NCI-H2227 (cell line): ENCODE measurements around the gene GLYAT.
"Not testable (repeated sequence)": the region's sequence is repeated elsewhere in the genome, so short reads cannot be mapped to it uniquely, and the experiment has no call there.

Experiments
- DNase-seq: peaks from one replicate; lab custom pipeline; 2025; ENCODE audit not compliant: unreplicated experiment; lab: John Stamatoyannopoulos, UW

GLYAT gene

DNA sequence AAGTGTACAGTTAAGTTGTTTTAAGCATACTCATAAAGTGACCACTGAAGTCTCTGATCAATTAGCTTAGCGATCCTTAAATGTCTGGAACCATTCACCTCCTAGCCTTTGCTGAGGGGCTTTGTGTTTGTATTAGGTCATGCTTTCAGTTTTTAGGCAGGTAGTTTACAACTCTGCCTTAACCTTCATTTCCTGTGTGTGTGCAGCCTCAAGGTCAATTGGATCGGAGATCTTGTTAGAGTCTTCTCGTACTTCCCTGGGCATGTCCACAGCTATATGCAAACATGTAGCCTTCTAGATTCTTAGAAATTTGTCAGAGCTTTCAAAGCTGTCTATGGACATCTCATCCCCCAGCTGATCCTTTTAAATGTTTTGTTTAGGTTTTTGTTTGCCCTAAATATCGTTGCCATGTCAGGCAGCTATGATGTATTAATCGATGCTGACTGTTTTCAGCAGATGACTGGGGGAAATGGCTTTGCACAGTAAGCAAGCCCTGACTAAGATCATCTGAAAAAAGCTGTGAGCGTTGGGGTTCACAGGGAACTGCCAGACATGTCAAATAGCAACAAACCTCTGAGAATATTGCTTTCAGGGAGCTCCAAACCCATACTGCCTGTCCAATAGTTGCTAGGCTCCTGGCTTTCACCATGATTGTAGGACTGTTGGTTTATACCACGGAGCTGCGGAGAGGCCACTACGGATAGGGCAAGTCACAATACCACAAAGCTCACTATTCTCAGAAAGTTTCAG is 45.6 kb downstream of the GLYAT start:
- no peak for DNase-seq

DNA sequence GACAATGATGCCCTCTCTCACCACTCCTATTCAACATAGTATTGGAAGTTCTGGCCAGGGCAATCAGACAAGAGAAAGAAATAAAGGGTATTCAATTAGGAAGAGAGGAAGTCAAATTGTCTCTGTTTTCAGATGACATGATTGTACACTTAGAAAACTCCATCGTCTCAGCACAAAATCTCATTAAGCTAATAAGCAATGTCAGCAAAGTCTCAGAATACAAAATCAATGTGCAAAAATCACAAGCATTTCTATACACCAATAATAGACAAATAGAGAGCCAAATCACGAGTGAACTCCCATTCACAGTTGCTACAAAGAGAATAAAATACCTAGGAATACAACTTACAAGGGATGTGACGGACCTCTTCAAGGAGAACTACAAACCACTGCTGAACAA is 49.1 kb downstream of the GLYAT start:
- not testable (repeated sequence) for DNase-seq

DNA sequence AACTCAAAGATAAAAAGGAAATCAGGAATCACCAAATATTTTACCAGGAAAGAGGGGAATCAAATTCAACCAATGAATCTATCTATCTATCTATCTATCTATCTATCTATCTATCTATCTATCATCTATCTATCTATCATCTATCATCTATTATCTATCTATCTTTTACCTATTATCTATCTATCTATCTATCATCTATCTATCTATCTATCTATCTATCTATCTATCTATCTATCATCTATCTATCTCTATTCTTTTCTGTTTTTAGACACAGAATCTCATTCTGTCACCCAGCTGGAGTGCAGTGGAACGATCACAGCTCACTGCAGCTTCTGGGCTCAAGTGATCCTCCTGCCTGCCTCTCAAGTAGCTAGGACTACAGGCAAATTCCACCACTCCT is 54.2 kb downstream of the GLYAT start:
- DNase-seq = not testable (repeated sequence)

DNA sequence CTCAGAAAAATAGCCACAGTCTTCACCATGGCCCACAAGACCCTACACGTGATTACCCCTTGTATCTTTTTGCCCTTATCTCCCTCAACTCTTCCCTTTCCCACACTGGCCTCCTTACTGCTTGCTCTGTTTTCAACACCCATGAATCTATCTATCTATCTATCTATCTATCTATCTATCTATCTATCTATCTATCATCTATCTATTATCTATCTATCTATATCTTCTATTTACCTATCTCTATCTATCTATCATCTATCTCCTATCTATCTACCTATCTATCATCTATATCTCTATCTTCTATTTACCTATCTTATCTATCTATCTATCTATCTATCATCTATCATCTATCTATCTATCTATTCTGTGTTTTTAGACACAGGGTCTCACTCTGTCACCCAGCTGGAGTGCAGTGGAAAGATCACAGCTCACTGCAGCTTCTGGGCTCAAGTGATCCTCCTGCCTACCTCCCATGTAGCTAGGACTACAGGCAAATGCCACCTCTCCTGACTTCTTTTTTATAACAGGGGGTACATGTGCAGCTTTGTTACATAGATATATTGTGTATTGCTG is 55.1 kb downstream of the GLYAT start:
- DNase-seq = no peak

DNA sequence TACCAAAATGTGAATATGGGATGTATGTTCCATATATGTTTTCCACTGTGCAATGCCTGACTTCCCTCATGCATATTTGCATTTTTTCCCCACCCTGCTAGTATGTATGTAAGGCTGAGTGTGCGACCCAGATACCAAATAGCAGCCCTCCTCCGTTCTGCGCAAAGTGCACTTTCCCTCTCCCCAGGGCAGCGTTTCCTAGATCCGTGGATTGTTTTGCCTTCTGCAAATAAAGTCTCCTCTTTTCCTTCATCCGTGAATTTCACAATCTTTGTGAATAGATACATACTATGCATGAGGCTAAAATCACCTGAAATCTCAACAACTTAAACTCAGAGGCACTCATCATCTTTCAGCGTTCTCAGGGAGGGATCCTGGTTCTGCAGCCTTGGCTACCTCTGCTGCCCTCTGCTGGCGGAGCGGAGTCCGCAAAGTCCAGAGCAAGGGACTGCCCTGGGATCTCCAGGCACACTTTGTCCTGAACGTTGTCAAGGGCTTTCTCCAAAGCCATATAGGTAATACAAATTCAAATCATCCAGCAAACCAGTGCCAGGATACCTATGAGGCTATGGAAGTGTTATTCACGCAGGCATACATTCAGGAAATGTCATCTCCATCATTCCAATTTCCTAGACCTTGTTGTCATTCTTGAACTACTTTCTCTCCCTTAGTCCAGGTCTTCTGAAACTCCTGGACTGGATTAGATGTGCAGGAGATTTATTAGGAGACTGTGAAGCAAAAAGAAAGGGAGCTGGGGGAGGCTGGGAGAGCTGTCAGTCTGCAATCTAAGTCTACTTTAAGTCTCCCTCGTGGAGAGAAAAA is 56.2 kb downstream of the GLYAT start:
- DNase-seq = peak; percentile 72

DNA sequence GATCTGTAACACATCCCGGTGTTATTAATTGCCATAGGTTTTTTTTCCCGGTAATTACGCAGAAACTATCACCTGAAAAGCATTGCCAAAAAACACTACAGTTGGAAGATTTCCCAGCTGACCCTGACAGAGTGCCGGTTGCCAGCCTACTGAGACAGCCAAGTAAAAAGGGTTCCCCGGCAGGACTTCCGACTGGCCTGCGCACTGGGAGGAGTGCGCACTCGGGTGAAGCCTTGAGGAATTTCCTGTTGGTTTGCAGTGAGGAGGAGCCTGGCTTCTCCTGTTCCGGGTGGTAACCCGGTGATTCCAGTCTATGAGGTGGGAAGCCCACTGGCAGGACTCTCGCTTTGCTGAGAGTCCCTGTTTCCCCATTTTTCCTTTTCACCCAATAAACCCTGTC is 57.1 kb downstream of the GLYAT start:
- peak; percentile 4 for DNase-seq

DNA sequence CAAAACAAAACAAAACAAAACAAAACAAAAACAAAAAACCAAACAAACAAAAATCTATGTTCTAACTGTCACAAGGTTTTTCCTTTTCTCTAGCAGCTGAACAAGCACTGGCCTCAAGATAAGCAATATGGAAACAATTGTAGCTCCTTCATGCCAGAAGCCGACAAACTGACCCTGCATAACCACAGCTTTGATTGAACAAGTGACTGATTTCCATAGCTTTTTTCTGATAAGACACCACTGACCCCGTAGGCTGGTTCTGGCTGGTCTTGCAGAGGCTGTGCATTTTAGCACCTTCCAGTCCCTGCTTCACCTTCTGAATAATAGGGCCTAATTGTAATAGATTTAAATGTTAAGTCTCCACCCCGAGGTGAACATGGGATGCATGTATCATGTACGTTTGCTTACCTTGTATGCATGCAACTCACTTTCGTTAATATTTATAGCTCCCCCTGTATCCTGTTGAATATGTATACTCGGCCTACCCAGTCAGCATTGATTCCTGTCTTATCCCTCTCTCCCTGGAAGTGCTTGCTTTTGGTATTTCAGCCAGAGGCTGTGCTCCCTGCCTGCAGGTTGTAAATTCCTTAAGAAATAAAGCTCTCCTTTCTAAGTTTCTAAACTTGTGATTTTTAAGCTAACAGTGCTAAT is 59.6 kb downstream of the GLYAT start:
- DNase-seq = no peak

DNA sequence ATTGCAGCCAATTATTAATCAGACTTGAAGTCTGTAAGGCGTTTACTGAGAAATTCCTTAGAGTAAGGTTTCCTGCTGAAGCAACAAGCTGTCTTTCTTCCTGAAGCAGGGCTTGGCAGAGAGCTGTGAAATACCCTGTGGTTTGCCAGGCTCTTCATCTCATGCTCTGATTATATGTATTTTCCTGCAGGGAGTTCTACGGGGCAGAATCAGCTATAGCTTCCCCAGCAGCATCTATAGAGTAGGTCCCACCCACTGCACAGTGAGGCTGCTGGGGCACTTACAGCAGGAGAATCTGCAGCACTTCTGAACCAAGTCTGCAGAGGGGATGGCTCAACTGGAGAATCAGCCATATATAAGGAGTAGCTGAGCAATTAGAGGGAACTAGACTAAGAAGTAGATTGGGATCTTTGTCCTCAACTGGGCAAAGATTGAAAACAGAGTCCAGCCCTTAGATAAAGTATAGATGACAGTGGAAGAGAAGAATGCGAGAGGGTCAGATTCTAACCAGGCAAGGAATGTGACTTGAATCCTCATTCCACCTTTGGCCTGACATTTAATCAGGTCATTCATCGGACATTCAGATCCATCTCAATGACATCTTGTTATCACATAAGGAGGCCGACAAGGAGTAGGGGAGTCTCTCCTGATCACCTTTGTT is 71.7 kb downstream of the GLYAT start:
- DNase-seq = no peak

DNA sequence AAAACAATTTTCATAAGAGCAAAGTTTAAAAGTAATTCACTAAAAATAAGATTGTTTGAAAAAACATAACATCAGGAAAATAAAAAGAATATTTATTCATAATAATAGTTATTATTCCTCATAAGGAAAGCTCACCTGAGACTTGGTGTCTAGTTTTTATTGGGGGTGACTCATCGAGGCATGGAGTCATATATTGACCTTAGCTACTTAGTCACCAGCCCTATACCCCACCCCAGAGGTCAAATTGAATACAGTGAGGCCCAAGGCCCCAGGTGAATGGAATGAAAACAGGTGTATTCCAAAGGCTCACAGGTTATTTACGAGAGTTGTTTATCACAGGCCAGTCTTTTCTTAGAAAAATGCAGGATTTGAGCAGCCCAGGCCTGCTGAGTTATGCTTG is 72.3 kb downstream of the GLYAT start:
- no peak for DNase-seq
